ENCODE data around the gene HBM.

Gene HBM

DNA sequence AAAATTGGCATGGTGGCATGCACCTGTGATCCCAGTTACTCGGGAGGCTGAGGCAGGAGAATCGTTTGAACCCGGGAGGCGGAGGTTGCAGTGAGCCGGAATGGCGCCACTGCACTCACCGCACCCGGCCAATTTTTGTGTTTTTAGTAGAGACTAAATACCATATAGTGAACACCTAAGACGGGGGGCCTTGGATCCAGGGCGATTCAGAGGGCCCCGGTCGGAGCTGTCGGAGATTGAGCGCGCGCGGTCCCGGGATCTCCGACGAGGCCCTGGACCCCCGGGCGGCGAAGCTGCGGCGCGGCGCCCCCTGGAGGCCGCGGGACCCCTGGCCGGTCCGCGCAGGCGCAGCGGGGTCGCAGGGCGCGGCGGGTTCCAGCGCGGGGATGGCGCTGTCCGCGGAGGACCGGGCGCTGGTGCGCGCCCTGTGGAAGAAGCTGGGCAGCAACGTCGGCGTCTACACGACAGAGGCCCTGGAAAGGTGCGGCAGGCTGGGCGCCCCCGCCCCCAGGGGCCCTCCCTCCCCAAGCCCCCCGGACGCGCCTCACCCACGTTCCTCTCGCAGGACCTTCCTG lies 14.4 kb downstream of the HBM start, which contains the start of gene HBQ1:
TSS of gene HBQ1 (plus strand) at position 359 of the 575 bp plus-strand sequence. CDS start at position 387, 28 bp downstream.
- no peak within 1 kb of the TSS for H2AFZ ChIP-seq (ENCODE audit: low read depth, low read length)
- no peaks in the 10 kb centered on the region for H3K9me3 ChIP-seq (ENCODE audit: insufficient read depth, low read length)
- no peak within 1 kb of the TSS for H3K4me2 ChIP-seq (ENCODE audit: low read length)
- no peak within 1 kb of the TSS for H3K27ac ChIP-seq (ENCODE audit: low read length)
- no peak for TF ChIP-seq CTCF (IDR thresholded peaks at IDR 0.05; ENCODE audit: low read depth, low read length)
- TF ChIP-seq EZH2phosphoT487 (IDR thresholded peaks at IDR 0.05; ENCODE audit: low read depth): no peak
- H3K79me2 ChIP-seq (ENCODE audit: low read length): no peaks in the 10 kb centered on the region
- H3K36me3 ChIP-seq (replicated peaks; ENCODE audit: low read depth, low read length): peaks cover 17% of the 10 kb centered on the region
- no peaks in the 10 kb centered on the region for H4K20me1 ChIP-seq (ENCODE audit: insufficient read depth, low read length)
- no peak within 1 kb of the TSS for H3K9ac ChIP-seq (ENCODE audit: low read length)
- H3K4me1 ChIP-seq (ENCODE audit: low read length): no peaks in the 10 kb centered on the region
- H3K27me3 ChIP-seq (ENCODE audit: low read depth, low read length): no peaks in the 10 kb centered on the region
- H3K4me3 ChIP-seq (ENCODE audit: low read length): no peak within 1 kb of the TSS

DNA sequence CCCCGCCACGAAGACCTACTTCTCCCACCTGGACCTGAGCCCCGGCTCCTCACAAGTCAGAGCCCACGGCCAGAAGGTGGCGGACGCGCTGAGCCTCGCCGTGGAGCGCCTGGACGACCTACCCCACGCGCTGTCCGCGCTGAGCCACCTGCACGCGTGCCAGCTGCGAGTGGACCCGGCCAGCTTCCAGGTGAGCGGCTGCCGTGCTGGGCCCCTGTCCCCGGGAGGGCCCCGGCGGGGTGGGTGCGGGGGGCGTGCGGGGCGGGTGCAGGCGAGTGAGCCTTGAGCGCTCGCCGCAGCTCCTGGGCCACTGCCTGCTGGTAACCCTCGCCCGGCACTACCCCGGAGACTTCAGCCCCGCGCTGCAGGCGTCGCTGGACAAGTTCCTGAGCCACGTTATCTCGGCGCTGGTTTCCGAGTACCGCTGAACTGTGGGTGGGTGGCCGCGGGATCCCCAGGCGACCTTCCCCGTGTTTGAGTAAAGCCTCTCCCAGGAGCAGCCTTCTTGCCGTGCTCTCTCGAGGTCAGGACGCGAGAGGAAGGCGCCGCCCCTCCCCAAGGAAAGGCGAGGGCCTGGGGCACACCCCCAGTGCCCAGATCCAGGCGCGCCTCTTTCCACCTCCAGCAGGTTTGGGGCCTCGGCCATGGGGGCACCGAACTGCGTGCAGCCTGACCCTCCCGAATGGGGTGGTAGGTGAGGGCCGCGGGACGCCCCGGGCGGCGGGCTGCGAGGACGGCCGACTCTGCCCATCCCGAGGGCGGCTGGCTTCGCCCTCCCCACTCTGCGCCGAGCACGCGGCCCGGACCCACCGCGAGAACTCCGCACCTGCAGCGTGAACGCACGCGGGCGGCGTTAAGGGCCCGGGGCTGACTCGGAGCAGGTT lies 15.1 kb downstream of the HBM start:
- Histone ChIP-seq H3K9ac (ENCODE audit: low read length) (no peak overlapping the region), H3K27ac (ENCODE audit: low read length) (no peak overlapping the region), H3K36me3 (replicated peaks; ENCODE audit: low read depth, low read length) (peaks cover 17% of the 10 kb centered on the region), H2AFZ (ENCODE audit: low read depth, low read length) (no peak overlapping the region), H4K20me1 (ENCODE audit: insufficient read depth, low read length) (no peaks in the 10 kb centered on the region), H3K4me2 (ENCODE audit: low read length) (no peak overlapping the region), H3K27me3 (ENCODE audit: low read depth, low read length) (no peaks in the 10 kb centered on the region), H3K4me1 (ENCODE audit: low read length) (no peaks in the 10 kb centered on the region), H3K9me3 (ENCODE audit: insufficient read depth, low read length) (no peaks in the 10 kb centered on the region), H3K79me2 (ENCODE audit: low read length) (no peaks in the 10 kb centered on the region), H3K4me3 (ENCODE audit: low read length) (no peak overlapping the region)
- TF ChIP-seq EZH2phosphoT487 (IDR thresholded peaks at IDR 0.05; ENCODE audit: low read depth) (no peak), CTCF (IDR thresholded peaks at IDR 0.05; ENCODE audit: low read depth, low read length) (no peak)

GRCh38 chr16:181565-182021 lies 15.8 kb downstream of the HBM start:
- no peak overlapping the region for H3K27ac ChIP-seq (ENCODE audit: low read length)
- no peaks in the 10 kb centered on the region for H4K20me1 ChIP-seq (ENCODE audit: insufficient read depth, low read length)
- no peaks in the 10 kb centered on the region for H3K79me2 ChIP-seq (ENCODE audit: low read length)
- TF ChIP-seq EZH2phosphoT487 (IDR thresholded peaks at IDR 0.05; ENCODE audit: low read depth) (no peak), CTCF (IDR thresholded peaks at IDR 0.05; ENCODE audit: low read depth, low read length) (peak; percentile 22)
- peaks cover 17% of the 10 kb centered on the region for H3K36me3 ChIP-seq (replicated peaks; ENCODE audit: low read depth, low read length)
- H3K4me3 ChIP-seq (ENCODE audit: low read length): no peak overlapping the region
- no peak overlapping the region for H3K4me2 ChIP-seq (ENCODE audit: low read length)
- H3K27me3 ChIP-seq (ENCODE audit: low read depth, low read length): no peaks in the 10 kb centered on the region
- no peak overlapping the region for H3K9ac ChIP-seq (ENCODE audit: low read length)
- H3K9me3 ChIP-seq (ENCODE audit: insufficient read depth, low read length): no peaks in the 10 kb centered on the region
- H2AFZ ChIP-seq (ENCODE audit: low read depth, low read length): no peak overlapping the region
- H3K4me1 ChIP-seq (ENCODE audit: low read length): no peaks in the 10 kb centered on the region

DNA sequence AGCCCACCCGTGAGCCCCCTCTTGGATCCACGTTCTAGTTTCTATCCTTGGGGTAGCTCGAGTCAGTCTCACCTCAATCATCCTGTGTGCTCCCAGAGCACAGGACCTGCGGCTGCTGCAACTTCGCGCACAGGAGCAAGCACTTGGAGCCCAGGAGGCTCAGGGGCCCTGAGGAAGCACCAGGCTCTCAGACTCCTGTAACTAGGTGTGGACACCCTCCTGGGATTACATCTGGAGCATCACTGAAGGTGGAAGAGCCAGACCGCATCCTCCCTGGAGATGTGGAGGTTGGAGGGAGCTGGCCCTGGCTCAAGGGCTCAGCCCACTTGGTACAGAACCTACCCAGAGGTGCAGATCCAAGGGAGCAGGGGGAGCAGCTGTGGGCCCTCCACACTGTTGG lies 17.2 kb downstream of the HBM start:
- TF ChIP-seq EZH2phosphoT487 (IDR thresholded peaks at IDR 0.05; ENCODE audit: low read depth) (no peak), CTCF (IDR thresholded peaks at IDR 0.05; ENCODE audit: low read depth, low read length) (no peak)
- Histone ChIP-seq H4K20me1 (ENCODE audit: insufficient read depth, low read length) (no peaks in the 10 kb centered on the region), H3K36me3 (replicated peaks; ENCODE audit: low read depth, low read length) (peaks cover 23% of the 10 kb centered on the region), H3K27ac (ENCODE audit: low read length) (no peak overlapping the region), H3K79me2 (ENCODE audit: low read length) (no peaks in the 10 kb centered on the region), H3K9ac (ENCODE audit: low read length) (no peak overlapping the region), H3K4me2 (ENCODE audit: low read length) (no peak overlapping the region), H3K4me3 (ENCODE audit: low read length) (no peak overlapping the region), H3K4me1 (ENCODE audit: low read length) (no peaks in the 10 kb centered on the region), H3K9me3 (ENCODE audit: insufficient read depth, low read length) (no peaks in the 10 kb centered on the region), H3K27me3 (ENCODE audit: low read depth, low read length) (no peaks in the 10 kb centered on the region), H2AFZ (ENCODE audit: low read depth, low read length) (no peak overlapping the region)

Data from OCI-LY3 (cell line).